Measurements from ENCODE around the gene TIMM13. TPM values are rescaled to one million over a fixed set of nuclear protein-coding genes. Genes with fewer than 3 reads are reported as not detected.

Gene TIMM13
- total RNA-seq, 1 donor from 2014 or later, result 91.5 TPM

- H3K27ac Mint-ChIP-seq (ENCODE audit: unreplicated experiment), result no peak overlapping the region
- TF ChIP-seq CTCF (IDR thresholded peaks at IDR 0.05; ENCODE audit: partially characterized antibody, unreplicated experiment), result no peak
- H3K36me3 Mint-ChIP-seq (ENCODE audit: unreplicated experiment), result no peaks in the 10 kb centered on the region
- peaks cover 3% of the 10 kb centered on the region for H3K27me3 Mint-ChIP-seq (ENCODE audit: unreplicated experiment)
- DNase-seq, result no peak
- H3K4me3 Mint-ChIP-seq (ENCODE audit: unreplicated experiment), result no peak overlapping the region
- H3K4me1 Mint-ChIP-seq (ENCODE audit: low read depth, unreplicated experiment), result peaks cover 8% of the 10 kb centered on the region
- peaks cover 8% of the 10 kb centered on the region for H3K9me3 Mint-ChIP-seq (ENCODE audit: unreplicated experiment)
Observed at GRCh38 chr19:2376784-2377519, 50.4 kb downstream of the TIMM13 start.

Small RNA genes within 50 kb of the gene (microRNA-seq; reads per million reads assigned to microRNA genes)
- gene MIR7108 (ENCODE audit: unreplicated experiment), result 7.2 reads per million, percentile 40 among the genes with 10 or more reads in this experiment

Other genes starting within 250 kb of the TIMM13 start
- 164 TPM for gene PLEKHJ1, start 191.3 kb downstream of the TIMM13 start, total RNA-seq (ENCODE audit: unreplicated experiment)
- gene SF3A2, start 190.8 kb downstream of the TIMM13 start, total RNA-seq (ENCODE audit: unreplicated experiment), result 101 TPM
- gene AMH, start 178.3 kb downstream of the TIMM13 start, total RNA-seq (ENCODE audit: unreplicated experiment), result 11.0 TPM
- not detected for gene JSRP1, start 171.2 kb downstream of the TIMM13 start, total RNA-seq (ENCODE audit: unreplicated experiment)
- not detected for gene PEAK3, start 145.4 kb downstream of the TIMM13 start, total RNA-seq (ENCODE audit: unreplicated experiment)
- gene LINGO3, start 119.4 kb downstream of the TIMM13 start, total RNA-seq (ENCODE audit: unreplicated experiment), result 0.25 TPM
- 105 TPM for gene LSM7, start 99.0 kb downstream of the TIMM13 start, total RNA-seq (ENCODE audit: unreplicated experiment)
- gene SPPL2B, start 98.9 kb downstream of the TIMM13 start, total RNA-seq (ENCODE audit: unreplicated experiment), result 166 TPM
- gene TMPRSS9, start 67.3 kb downstream of the TIMM13 start, total RNA-seq (ENCODE audit: unreplicated experiment), result 0.29 TPM
- 45.8 TPM for gene LMNB2, start 29.4 kb upstream of the TIMM13 start, total RNA-seq (ENCODE audit: unreplicated experiment)
- 3.8 TPM for gene GADD45B, start 48.5 kb upstream of the TIMM13 start, total RNA-seq (ENCODE audit: unreplicated experiment)